Left renal cortex interstitium (tissue), 4 donors: ENCODE results near the gene PFDN2. TPM values are rescaled to one million over a fixed set of nuclear protein-coding genes. Genes with fewer than 3 reads are reported as not detected.

Experiments
- DNase-seq, 4 donors: peaks; one replicate each; pipeline ENCODE4 v3.0.0-alpha.2; 2013; ENCODE audit warnings: low read depth in 4 of 4, low spot score in 2 of 4, missing footprints in 1 of 4
- polyA plus RNA-seq, 4 donors: library from polyadenylated mRNA; unstranded; fragments of 120-200 nt; gene quantifications; one replicate each; pipeline ENCODE4 v1.2.1, GENCODE V29; 2013; ENCODE audit not compliant: insufficient read length in 4 of 4

PFDN2 gene
- polyA plus RNA-seq, 4 donors, result 71.1 to 85.7 (median 77.7) TPM

DNA sequence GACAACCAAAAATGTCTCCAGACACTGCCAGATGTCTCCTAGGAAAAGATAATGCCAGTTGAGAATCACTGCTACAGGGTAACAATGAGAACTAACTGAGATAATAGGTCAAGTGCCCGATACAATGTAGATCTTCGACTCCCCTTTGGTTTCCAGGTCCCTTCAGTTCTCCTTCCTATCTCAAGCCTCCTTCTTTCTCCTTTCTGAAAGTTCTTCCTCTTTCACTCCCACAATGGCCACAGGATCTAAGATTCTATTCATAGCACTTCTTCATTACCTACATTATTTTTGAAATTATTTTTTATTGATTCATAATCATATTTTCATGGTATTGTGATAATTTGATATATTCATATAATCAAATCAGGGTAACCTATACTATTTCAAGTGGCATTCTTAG is 6.3 kb downstream of the PFDN2 start:
- DNase-seq, result no peak

DNA sequence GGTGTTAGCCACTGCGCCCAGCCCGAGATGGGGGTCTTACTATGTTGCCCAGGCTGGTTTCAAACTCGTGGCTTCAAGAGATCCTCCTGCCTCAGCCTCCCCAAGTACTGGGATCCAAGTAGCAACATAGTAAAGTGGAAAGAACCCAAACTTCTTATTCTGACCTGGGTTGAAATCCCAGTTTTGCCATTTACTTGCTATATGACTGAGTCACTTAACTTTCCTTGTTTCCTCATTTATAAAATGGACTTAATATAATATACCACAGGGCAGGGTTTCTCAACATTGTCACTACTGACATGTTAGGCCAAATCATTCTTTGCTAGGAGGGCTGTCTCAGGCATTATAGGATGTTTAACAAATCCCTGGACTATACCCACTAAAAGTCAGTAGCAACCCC is 6.7 kb downstream of the PFDN2 start:
- DNase-seq, result no peak

DNA sequence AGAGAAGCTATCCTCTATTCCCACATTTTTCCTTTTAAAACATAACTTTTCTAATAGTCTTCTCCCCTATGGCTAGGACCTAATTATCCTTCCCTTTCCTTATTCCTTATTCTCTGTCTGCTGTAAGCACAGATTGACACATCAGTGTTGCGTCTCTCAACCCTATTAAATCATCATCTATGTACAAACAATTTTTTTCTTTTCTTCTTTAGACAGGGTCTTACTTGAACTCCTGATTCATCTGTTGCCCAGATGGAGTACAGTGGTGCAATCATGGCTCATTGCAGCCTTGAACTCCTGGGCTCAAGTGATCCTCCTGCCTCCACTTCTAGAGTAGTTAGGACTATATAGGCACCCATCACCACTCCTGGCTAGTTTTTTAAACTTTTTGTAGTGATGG is 11.4 kb downstream of the PFDN2 start:
- no peak for DNase-seq

DNA sequence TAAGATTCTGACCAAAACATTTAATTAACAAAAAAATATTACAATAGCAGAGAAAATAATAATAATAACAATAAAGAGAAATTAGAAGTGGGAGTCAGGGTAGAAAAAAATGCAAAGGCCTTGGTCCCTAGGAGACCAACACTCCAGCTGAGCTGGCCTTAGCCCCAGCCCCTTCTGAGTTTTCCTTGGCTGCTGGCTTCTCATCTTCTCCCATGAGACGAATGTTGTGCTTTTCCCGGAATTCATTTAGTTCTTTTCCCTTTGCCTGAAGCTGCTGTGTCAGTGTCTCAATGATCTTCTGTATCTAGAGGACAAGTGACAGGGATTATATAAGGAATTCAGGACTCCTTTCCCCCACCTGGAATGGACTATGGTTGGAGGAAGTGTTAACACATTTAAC is 17.3 kb downstream of the PFDN2 start:
- DNase-seq, result no peak

DNA sequence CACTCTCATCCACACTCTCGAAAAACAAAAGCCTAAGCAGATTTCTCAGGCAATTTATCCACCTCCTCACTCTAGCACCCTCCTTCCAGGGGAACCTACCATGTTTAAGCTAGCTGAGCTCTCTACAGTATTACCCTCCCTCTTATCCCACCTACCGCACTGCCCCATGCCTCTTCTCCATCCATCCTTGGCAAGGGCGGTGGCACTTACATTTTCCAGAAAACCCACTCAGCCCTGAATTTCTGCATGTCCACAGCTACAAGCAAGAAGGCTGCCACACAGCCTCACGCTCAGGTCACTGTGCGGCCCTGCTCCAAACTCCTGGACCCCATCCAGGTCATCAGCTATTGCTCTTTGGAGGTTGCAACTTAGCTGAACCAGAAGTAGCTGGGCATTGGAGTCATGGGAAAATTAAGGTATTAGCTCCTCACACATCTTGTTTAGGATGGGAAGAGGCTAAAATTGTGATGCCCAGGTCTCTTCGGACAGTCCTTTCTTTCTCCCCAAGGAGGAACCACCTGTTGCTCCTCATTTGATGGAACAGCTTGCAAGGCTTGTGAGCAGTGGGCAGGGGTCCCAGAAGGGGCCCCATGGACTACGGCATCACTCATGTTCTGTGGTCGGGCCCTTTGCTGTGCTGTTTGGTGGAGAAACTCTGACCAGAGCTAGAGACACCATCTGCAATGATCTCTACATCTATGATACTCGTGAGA is 18.6 kb downstream of the PFDN2 start:
- no peak for DNase-seq

DNA sequence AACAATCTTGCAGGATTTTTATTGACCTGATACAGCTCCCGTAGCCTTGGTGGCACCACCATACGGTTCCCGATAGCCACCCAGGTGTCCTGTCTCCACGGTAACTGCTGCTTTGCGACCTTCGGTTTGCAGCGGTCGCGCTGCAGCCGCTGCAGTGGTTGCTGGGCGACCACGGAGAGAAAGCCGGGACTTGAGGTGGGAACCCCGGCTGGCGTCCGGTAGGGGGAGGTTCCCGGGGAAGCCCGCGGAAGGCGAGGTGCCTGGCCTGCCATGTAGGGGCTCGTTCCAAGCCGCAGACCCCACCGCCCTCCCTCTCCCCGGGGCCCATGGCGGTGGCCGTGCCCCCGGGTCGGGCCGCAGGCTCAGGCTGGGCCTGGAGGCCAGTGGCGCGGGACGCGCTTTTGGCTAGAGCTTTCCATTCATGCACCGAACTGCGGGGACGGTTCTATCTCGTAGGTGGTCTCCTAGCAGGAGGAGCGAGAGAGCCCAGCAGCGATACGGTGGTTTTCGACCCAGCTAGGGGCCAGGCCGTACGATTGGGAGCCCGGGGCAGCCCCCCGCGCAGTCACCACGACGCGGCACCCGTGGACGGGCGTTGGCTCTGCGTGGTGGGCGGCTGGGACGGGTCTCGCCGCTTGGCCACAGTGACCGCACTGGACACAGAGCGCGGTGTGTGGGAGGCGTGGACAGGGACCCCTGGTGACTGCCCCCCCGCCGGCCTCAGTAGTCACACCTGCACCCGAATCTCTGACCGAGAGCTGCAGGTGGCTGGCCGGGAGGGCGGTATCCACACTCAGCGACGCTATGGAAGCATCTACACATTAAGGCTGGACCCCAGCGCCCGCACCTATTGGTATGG is 19.4 kb downstream of the PFDN2 start, which contains the start of gene KLHDC9:
Gene KLHDC9 (plus strand): TSS at position 152 of the 859 bp plus-strand sequence. CDS start 175 bp downstream, at position 327.
- peak in 2 of 4 donors; percentile 68 to 78 for DNase-seq

DNA sequence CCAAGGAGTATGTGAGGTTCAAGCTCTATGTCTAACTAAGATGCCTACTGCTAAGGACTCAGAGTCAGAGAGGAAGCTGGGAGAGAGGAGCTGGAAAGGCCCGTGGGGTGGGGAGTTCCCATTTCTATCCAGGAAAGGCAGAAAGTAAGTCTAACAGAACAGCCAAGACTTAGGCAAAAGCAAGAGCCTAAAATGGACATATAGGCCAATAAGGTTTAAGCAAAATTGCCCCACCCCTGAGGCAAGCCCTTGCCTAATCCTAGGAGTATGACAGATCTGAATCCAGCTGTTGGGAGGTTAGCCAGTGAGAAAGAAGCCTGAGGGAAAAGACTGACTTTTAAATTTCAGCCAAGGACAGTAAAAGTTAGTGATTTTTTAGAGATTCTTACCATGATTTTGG is 21.3 kb downstream of the PFDN2 start:
- no peak for DNase-seq

DNA sequence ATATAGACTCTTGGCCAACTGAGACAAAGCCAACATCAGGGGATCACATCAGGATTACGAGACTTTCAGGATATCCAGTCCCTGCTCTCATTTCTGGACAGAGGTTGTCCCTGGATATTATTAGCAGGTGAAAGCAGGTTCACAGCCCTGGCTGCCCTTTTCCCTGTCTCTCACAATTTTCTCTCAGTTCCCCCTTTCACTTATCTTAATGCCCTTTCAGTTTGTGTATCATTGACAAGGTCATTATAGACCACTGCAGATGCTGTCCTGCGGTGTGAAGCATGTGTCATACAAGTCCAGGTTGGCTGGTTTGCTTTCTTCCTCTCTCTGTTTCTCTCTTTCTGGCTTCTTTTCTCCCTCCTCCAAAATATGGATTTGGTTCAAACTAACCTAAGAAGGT is 21.8 kb downstream of the PFDN2 start:
- no peak for DNase-seq

DNA sequence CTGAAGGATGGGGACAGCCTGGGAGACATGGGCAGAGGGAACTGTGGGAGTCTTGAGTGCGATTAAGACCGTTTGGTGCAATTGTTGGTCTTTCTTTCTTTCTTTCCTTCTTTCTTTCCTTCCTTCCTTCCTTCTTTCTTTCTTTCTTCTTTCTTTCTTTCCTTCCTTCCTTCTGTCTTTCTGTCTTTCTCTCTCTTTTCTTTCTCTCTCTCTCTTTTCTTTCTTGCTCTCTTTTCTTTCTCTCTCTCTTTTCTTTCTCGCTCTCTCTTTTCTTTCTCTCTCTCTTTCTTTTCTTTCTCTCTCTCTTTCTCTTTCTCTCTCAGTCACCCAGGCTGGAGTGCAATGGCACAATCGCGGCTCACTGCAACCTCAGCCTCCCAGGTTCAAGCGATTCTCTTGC is 22.6 kb downstream of the PFDN2 start:
- no peak for DNase-seq

DNA sequence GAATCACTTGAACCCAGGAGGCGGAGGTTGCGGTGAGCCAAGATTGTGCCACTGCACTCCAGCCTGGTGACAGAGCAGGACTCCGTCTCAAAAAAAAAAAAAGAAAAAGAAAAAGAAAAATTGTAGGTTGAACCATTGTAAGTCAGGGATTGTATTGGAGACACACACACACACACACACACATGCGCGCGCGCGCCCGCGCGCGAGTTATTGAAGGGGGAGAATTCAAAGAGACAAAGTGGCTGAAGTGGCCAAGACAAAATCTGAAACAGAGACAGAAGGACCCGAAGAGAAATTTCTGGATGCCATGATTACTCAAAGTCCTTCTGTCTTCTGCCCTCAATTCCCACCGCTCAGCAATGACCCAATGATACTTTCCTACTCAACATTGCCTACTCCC is 23.4 kb downstream of the PFDN2 start:
- no peak for DNase-seq

DNA sequence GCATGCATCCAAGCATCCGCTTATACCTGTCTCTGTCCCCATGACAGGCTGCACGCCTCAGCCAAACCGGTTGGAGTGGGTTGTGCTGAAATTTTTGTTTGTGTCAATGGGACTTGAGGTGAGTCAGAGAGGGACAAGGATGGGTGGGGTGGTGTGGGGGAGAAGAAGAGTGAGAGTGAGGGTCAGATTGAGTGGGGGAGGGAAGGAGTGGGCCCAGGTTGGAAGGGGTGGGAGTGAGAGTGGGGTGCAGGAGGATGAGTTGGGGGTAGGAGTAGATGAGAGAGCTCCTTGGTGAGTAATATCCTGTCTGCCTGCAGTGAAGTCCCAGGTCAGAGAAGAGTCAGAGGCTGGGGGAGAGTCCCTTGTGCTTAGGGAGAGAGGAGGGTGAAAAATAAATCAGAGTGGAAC is 25.2 kb downstream of the PFDN2 start:
- no peak for DNase-seq

DNA sequence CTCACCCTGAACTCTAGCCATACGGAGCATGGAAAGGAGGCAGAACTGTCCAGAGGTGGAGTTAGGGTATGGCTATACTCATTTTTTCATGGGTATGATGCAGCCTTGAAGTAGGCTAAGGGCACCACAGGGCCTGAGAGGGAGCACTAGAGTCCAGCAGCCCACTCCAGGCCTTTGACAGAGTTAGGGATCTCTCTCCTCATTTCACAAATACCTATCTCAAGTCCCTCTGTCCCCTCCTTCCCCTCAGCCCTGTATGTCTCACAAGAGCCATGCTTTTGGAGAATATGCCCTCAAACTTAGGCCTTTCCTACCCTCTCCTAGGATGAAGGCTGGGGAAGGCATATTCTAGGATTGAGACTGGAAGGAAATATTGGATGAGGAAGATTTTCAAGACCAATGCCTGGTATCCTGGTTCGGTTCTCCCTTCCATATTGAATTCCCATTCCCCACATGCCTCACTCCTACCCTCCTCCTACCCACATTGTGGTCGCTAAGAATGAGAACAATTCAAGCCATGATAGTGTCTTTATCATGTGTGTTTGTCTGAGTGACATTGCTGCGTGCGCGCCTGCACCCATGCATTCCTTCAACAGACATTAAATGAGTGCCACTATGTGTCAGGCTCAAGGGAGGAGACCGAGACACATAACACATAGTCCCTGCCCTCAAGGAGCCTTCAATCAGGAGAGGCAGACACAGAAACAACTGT is 25.9 kb downstream of the PFDN2 start:
- no peak for DNase-seq

DNA sequence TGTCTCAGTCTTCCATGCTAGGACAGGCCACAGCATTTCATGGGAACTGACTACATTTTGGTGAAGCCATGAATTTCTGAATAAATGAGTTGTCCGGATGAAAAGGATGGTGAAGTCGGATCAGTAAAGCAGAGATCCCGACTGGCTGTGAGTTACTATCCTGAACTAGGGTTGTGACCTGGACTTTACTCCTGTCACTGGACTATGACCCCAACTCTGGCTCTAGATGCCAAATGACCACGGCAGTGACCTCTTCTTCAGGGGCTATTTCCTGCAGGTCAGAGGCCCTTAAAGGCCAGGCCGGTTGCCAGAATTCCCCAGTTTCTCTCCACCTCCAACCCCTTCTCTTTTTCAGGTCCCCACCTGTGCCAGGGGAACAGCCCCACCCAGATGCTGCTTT is 26.7 kb downstream of the PFDN2 start:
- no peak for DNase-seq

DNA sequence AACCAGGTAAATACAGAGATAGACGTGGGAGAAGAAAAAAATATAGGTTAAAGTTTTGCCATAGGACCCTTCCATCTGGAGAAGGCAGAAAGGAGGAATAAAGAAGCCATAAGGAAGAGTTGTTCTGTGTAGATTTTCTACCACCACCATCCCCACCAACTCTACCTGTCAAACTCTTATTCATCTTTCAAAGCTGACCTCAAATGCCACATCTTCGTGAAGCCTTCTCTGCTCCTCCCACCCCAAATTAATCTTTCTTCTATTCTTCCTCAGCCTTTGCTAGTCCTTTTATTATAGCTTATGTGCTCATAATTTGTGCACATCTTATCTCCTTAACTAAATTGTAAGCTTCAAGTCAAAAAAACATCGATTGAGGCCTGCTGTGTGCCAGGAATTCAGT is 27.2 kb downstream of the PFDN2 start:
- no peak for DNase-seq

DNA sequence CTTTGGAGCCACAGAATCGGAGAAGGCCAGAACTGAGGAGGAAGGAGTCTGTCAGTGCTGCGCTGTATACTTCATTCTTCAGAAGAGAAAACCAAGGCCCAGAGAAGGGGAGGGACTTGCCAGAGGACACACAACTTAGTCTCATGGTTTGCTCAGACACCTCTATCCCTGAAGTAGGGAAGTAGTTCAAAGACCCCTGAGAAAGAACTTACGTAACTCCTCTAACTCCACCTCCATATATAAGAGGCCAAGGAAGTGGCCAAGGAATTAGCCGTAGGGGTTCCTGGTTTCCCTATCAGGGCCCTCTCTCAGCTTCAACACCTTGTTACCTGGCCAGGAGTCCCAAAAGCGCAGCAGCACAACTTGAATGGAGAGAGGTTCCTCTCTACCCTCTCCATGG is 27.9 kb downstream of the PFDN2 start:
- DNase-seq, result no peak

DNA sequence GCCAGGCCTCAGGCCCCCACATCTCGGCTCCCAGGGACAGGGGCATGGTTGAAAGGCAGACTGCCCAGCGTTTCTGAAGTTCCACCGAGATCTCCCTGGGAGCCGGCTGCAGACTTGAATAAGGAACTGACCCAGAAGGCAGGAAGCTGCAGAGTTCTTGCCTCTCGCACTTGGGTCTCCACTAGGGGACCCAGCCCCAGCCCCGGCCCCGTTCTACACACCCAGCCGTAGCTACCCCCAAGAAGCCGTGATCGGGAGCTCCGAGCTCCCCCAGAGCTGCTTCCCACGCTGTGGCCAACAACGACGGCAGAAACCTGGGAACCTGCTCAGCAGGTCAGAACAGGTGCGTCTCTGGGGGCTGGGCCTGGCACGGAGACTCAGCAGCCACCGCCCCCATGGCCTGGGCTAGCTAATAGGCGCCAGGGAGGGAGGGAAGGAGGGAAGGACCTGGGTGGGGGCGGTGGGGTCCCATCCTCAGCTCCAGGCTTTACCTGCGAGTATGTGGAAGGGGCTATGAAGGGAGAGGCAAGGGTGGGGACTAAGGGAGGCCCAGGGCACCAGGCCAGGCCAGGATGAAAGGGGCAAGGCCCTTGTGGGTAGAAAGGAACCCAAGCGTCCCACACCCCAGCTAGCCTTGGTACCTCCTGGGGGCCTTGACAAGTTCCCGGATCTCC is 28.4 kb downstream of the PFDN2 start, which contains the start of gene NECTIN4:
Gene NECTIN4 (minus strand): TSS at position 308 of the 674 bp plus-strand sequence. CDS start 262 bp downstream, at position 46.
- peak in 1 of 4 donors; percentile 19 for DNase-seq

DNA sequence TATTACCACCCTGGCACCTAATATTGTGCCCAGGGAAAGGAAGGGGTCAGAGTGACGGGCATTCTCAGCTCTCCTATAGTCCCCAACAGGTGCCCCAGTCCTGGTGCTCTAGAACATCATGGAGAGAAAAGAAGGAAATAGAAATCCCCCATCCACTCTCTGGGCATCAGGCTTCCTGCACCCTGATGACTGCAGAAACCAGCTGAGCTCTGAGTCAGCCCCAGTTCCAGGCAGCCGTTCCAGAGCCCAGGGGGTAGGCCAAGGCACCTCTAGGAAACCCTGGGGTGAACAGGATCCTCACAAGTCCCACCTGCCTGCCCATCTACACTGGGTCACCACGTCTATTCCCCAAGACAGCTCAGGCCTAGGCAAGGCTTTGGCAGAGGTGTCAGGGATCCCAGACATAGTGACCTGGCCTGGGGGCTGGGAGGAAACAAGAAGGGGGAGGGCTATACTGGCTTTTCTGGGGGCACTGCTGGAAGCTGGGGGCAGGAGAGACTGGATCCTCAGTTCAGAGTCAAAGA is 29.2 kb downstream of the PFDN2 start:
- no peak for DNase-seq

DNA sequence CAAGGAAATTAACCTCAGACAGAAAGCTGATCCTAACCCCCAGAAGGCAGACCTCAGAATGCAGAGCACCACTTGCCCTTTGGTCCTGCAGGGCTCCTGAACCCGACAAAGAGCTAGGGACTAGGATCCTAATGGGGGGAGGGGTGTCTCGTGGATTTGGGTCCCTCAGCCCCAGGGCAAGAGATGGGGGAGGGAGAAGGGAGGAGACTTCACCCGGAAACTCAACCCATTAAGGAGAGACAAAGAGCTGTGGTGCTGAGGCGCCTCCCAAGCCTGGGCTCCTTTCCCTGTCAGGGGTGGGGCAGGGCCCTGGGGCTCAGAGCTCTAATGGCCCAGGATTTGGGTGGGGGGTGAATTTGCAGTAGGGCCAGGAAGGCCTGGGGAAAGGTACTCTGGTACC is 31.4 kb downstream of the PFDN2 start:
- DNase-seq, result no peak

DNA sequence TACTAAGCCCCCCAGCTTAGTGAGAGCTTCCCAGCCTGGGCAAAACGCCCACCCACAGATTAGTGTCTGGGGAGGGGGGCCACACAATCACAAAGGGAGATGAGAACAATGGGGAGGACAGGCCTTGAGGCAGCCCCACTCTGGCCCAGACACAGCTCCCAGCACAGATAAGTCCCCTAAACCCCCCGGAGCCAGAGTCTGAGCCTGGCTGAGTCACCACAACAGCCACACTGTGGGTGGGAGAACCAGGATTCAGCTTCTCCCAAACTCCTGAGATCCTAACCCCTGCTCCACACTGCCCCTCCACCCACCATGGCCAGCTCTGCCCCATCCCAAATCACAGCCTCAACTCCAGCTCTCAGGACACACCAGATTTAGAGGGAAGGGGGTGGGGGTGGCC is 32.7 kb downstream of the PFDN2 start:
- DNase-seq, result no peak

DNA sequence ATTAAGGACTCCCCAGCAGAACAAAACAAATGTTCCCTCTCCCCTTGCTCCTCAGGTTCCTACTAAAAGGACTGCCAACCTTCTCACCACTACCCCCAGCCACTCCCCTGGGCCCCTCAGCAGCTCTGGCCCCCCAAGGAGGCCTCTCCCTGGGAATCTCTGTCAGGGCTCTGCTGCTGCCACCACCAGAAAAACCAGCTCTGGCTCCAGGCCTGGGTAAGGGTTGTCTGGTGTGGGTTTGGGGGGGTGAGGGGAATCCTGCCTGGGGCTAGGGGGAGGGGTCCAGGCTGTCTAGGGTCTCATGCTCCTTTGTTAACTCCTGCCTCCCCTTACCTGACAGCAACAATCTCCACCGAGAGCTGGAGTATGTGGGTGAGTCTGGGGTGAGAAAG is 33.2 kb downstream of the PFDN2 start:
- no peak for DNase-seq
